HepG2 (cell line): ENCODE results near the gene STYX. TPM values are rescaled to one million over a fixed set of nuclear protein-coding genes. Genes with fewer than 3 reads are reported as not detected.
A peak's percentile ranks its signal among the peaks of the same experiment; 100 is the strongest.

ENCODE experiments used
- GMEB1 ChIP-seq: sonication (generic); formaldehyde crosslinking; IDR thresholded peaks from 2 replicates; pipeline ENCODE4 v1.5.1; 2020; ENCODE audit warnings: missing genetic modification reagents, mild to moderate bottlenecking, borderline replicate concordance
- HDAC6 ChIP-seq: fragments of 200-600 bp; sonication (generic); IDR thresholded peaks from 2 replicates; pipeline ENCODE4 v1.7.0; 2017; ENCODE audit warnings: mild to moderate bottlenecking, antibody characterized with exemption, low read length, low read depth
- HNRNPK ChIP-seq: fragments of 200-400 bp; formaldehyde crosslinking; IDR thresholded peaks from 2 replicates; pipeline ENCODE4 v1.6.1; 2018; ENCODE audit warnings: low read length, low read depth, moderate library complexity, mild to moderate bottlenecking; ENCODE audit not compliant: poor library complexity, severe bottlenecking
- KAT7 ChIP-seq: IDR thresholded peaks from 2 replicates; pipeline ENCODE4 v1.6.1; 2018; ENCODE audit warnings: borderline replicate concordance, missing compliant biosample characterization
- NFE2L1 ChIP-seq: sonication (generic); formaldehyde crosslinking; IDR thresholded peaks from 2 replicates; pipeline ENCODE4 v1.4.0; 2020; ENCODE audit warnings: missing genetic modification reagents, mild to moderate bottlenecking, borderline replicate concordance
- POLR2AphosphoS5 ChIP-seq: IDR thresholded peaks from 2 replicates; pipeline ENCODE4 v1.6.1; 2012; ENCODE audit warnings: low read depth, low read length
- SMYD3 ChIP-seq: sonication (generic); formaldehyde crosslinking; IDR thresholded peaks from 2 replicates; pipeline ENCODE4 v1.8.1; 2023; ENCODE audit warnings: mild to moderate bottlenecking, missing genetic modification reagents
- ZNF225 ChIP-seq: sonication (generic); formaldehyde crosslinking; IDR thresholded peaks from 2 replicates; pipeline ENCODE4 v1.4.0; 2020; ENCODE audit warnings: mild to moderate bottlenecking, missing genetic modification reagents
- ZNF564 ChIP-seq: sonication (generic); formaldehyde crosslinking; IDR thresholded peaks from 2 replicates; pipeline ENCODE4 v1.8.1; 2023; ENCODE audit warnings: mild to moderate bottlenecking, missing genetic modification reagents
- ZNF644 ChIP-seq: IDR thresholded peaks from 2 replicates; pipeline ENCODE4 v1.6.1; 2016; ENCODE audit warnings: low read depth
- polyA plus RNA-seq, 8 experiments: library from polyadenylated mRNA; depleted of rRNA in 3 of 8; stranded (reverse) in 7 of 8; unstranded in 1 of 8; fragments of >200 nt; fragmentation: Illumina TruSeq in 4 of 8; extraction: Trizol in 4 of 8; gene quantifications; 2 replicates each; pipeline versions ENCODE4 v1.2.1 to v1.2.3, GENCODE V29; 2011 to 2016; ENCODE audit warnings: low read depth in 4 of 8, missing spikeins in 1 of 8, mixed read lengths in 1 of 8; ENCODE audit not compliant: insufficient read depth in 1 of 8
- total RNA-seq, 5 experiments: library from RNA; depleted of rRNA; stranded (reverse); fragments of >200 nt; fragmentation: Illumina TruSeq; extraction: Trizol; gene quantifications; 2 replicates each; pipeline ENCODE4 v1.2.3, GENCODE V29; 2016; ENCODE audit warnings: low read depth in 1 of 5
- TF ChIP-seq, protein P1 (sequence below): sonication (generic); formaldehyde crosslinking; IDR thresholded peaks from one replicate; pipeline ENCODE4 v1.5.1; 2020; ENCODE audit warnings: mild to moderate bottlenecking, missing genetic modification reagents; ENCODE audit errors: not compliant biosample characterization
- TF ChIP-seq, protein P2 (sequence below): sonication (generic); formaldehyde crosslinking; IDR thresholded peaks from 2 replicates; pipeline ENCODE4 v1.4.0; 2020; ENCODE audit warnings: missing genetic modification reagents, mild to moderate bottlenecking, borderline replicate concordance
- TF ChIP-seq, protein P3 (sequence below): sonication (generic); formaldehyde crosslinking; IDR thresholded peaks from 2 replicates; pipeline ENCODE4 v1.4.0; 2020; ENCODE audit warnings: missing genetic modification reagents

The STYX gene
- total and polyA plus RNA-seq, 2 of the 13 experiments (the other 11 are each of a cell fraction or from before 2014, with no cell fraction given): 6.6 to 10.9 TPM

GRCh38 chr14:52706724-52707706 lies 23.0 kb upstream of the STYX start, which contains the start of gene PSMC6 (continued):
- TF ChIP-seq, protein P1, sequence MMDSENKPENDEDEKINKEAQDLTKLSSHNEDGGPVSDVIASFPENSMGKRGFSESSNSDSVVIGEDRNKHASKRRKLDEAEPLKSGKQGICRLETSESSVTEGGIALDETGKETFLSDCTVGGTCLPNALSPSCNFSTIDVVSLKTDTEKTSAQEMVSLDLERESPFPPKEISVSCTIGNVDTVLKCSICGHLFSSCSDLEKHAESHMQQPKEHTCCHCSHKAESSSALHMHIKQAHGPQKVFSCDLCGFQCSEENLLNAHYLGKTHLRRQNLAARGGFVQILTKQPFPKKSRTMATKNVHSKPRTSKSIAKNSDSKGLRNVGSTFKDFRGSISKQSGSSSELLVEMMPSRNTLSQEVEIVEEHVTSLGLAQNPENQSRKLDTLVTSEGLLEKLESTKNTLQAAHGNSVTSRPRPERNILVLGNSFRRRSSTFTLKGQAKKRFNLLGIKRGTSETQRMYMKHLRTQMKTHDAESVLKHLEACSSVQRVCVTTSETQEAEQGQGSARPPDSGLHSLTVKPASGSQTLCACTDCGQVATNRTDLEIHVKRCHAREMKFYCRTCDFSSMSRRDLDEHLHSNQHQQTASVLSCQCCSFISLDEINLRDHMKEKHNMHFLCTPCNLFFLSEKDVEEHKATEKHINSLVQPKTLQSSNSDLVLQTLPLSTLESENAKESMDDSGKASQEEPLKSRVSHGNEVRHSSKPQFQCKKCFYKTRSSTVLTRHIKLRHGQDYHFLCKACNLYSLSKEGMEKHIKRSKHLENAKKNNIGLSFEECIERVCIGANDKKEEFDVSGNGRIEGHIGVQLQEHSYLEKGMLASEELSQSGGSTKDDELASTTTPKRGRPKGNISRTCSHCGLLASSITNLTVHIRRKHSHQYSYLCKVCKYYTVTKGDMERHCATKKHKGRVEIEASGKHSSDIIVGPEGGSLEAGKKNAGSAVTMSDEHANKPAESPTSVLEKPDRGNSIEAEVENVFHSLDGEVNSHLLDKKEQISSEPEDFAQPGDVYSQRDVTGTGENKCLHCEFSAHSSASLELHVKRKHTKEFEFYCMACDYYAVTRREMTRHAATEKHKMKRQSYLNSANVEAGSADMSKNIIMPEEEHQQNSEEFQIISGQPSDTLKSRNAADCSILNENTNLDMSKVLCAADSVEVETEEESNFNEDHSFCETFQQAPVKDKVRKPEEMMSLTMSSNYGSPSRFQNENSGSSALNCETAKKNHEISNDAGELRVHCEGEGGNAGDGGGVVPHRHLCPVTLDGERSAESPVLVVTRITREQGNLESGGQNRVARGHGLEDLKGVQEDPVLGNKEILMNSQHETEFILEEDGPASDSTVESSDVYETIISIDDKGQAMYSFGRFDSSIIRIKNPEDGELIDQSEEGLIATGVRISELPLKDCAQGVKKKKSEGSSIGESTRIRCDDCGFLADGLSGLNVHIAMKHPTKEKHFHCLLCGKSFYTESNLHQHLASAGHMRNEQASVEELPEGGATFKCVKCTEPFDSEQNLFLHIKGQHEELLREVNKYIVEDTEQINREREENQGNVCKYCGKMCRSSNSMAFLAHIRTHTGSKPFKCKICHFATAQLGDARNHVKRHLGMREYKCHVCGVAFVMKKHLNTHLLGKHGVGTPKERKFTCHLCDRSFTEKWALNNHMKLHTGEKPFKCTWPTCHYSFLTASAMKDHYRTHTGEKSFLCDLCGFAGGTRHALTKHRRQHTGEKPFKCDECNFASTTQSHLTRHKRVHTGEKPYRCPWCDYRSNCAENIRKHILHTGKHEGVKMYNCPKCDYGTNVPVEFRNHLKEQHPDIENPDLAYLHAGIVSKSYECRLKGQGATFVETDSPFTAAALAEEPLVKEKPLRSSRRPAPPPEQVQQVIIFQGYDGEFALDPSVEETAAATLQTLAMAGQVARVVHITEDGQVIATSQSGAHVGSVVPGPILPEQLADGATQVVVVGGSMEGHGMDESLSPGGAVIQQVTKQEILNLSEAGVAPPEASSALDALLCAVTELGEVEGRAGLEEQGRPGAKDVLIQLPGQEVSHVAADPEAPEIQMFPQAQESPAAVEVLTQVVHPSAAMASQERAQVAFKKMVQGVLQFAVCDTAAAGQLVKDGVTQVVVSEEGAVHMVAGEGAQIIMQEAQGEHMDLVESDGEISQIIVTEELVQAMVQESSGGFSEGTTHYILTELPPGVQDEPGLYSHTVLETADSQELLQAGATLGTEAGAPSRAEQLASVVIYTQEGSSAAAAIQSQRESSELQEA: no peak
- TF ChIP-seq ZNF644: no peak
- peak; percentile 65; the same call in 1 of the 2 replicates for TF ChIP-seq SMYD3 (CRISPR knock-in tag)
- TF ChIP-seq ZNF225 (CRISPR knock-in tag): 0 out of 2 replicates have a peak, but pooled peaks have one; percentile 54
- TF ChIP-seq, protein P2, sequence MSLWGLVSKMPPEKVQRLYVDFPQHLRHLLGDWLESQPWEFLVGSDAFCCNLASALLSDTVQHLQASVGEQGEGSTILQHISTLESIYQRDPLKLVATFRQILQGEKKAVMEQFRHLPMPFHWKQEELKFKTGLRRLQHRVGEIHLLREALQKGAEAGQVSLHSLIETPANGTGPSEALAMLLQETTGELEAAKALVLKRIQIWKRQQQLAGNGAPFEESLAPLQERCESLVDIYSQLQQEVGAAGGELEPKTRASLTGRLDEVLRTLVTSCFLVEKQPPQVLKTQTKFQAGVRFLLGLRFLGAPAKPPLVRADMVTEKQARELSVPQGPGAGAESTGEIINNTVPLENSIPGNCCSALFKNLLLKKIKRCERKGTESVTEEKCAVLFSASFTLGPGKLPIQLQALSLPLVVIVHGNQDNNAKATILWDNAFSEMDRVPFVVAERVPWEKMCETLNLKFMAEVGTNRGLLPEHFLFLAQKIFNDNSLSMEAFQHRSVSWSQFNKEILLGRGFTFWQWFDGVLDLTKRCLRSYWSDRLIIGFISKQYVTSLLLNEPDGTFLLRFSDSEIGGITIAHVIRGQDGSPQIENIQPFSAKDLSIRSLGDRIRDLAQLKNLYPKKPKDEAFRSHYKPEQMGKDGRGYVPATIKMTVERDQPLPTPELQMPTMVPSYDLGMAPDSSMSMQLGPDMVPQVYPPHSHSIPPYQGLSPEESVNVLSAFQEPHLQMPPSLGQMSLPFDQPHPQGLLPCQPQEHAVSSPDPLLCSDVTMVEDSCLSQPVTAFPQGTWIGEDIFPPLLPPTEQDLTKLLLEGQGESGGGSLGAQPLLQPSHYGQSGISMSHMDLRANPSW (CRISPR knock-in tag): no peak
- TF ChIP-seq, protein P3, sequence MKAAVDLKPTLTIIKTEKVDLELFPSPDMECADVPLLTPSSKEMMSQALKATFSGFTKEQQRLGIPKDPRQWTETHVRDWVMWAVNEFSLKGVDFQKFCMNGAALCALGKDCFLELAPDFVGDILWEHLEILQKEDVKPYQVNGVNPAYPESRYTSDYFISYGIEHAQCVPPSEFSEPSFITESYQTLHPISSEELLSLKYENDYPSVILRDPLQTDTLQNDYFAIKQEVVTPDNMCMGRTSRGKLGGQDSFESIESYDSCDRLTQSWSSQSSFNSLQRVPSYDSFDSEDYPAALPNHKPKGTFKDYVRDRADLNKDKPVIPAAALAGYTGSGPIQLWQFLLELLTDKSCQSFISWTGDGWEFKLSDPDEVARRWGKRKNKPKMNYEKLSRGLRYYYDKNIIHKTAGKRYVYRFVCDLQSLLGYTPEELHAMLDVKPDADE (CRISPR knock-in tag): no peak
- peak; percentile 97; the same call in 1 of the 2 replicates for TF ChIP-seq NFE2L1 (CRISPR knock-in tag)
- no peak for TF ChIP-seq HDAC6
- TF ChIP-seq KAT7 (CRISPR knock-in tag): peak; percentile 51; the same call in 1 of the 2 replicates
- peak; percentile 99 for TF ChIP-seq POLR2AphosphoS5
- 0 out of 2 replicates have a peak, but pooled peaks have one; percentile 31 for TF ChIP-seq ZNF564 (CRISPR knock-in tag)
- peak; percentile 54; the same call in 1 of the 2 replicates for TF ChIP-seq GMEB1 (CRISPR knock-in tag)
- TF ChIP-seq HNRNPK: no peak
